GM12878 (cell line): Measurements from ENCODE around the gene TMTC1. TPM values are rescaled to one million over a fixed set of nuclear protein-coding genes. Genes with fewer than 3 reads are reported as not detected.

Source experiments
- ATAC-seq: fragments of 200-7000 bp; cut with Tn5 transposase; 3 replicates; pipeline ENCODE4 v1.9.1; 2020; ENCODE audit warnings: mild to moderate bottlenecking, moderate library complexity
- BruUV-seq: library from RNA; stranded (reverse); fragments of 400-500 nt; replicated peaks from 2 replicates; lab custom pipeline; 2021; lab: Mats Ljungman, UMichigan
- CTCF ChIA-PET: fragments of 300-600 bp; sonication (Branson Sonifier 250); formaldehyde crosslinking; extraction: SDS; loops from one replicate; lab custom pipeline; 2021; ENCODE audit warnings: inconsistent platforms; lab: Yijun Ruan, JAX
- POLR2A ChIA-PET: fragments of 350-600 bp; formaldehyde crosslinking; extraction: SDS; loops from one replicate; lab custom pipeline; 2021; ENCODE audit warnings: inconsistent platforms; lab: Charles Lee
- RAD21 ChIA-PET: fragments of 300-600 bp; sonication (Branson Sonifier 250); formaldehyde crosslinking; loops from one replicate; lab custom pipeline; 2023; ENCODE audit warnings: antibody characterized with exemption; ENCODE audit not compliant: unreplicated experiment; lab: Charles Lee
- SMC1A ChIA-PET: fragments of 300-600 bp; sonication (Branson Sonifier 250); formaldehyde crosslinking; loops from one replicate; lab custom pipeline; 2023; ENCODE audit not compliant: unreplicated experiment, uncharacterized antibody; lab: Charles Lee
- DNase-seq: peaks from one replicate; pipeline ENCODE4 v3.0.0-alpha.2; 2011; ENCODE audit warnings: low read depth, low spot score
- FAIRE-seq: peaks from 3 replicates; lab custom pipeline; 2011; peaks lifted over from hg19 to GRCh38; lab: Jason Lieb, UNC
- H2AFZ ChIP-seq: 2 replicates; pipeline ENCODE4 v1.6.0; 2011; ENCODE audit warnings: low read depth, low read length, control low read depth; ENCODE audit not compliant: control insufficient read depth
- H3K27ac ChIP-seq: 2 replicates; pipeline ENCODE4 v1.5.1; 2011; ENCODE audit warnings: control low read depth; ENCODE audit not compliant: control insufficient read depth, insufficient read depth
- H3K27me3 ChIP-seq, 2 experiments: replicated peaks in 1 of 2; 2 replicates each; pipeline versions ENCODE4 v1.6.0 to v1.6.1; 2011; ENCODE audit warnings: low read length in 1 of 2; ENCODE audit not compliant: control insufficient read depth in 2 of 2, insufficient read depth in 2 of 2
- H3K36me3 ChIP-seq, 2 experiments: 2 replicates each; pipeline ENCODE4 v1.5.1; 2011; ENCODE audit warnings: low read length in 1 of 2; ENCODE audit not compliant: control insufficient read depth in 2 of 2, insufficient read depth in 2 of 2
- H3K4me1 ChIP-seq: 2 replicates; pipeline ENCODE4 v1.6.1; 2011; ENCODE audit warnings: mild to moderate bottlenecking, low read length, moderate library complexity, mixed read lengths; ENCODE audit not compliant: control insufficient read depth, insufficient read depth
- H3K4me2 ChIP-seq: 2 replicates; pipeline ENCODE4 v1.6.0; 2011; ENCODE audit warnings: control low read depth; ENCODE audit not compliant: control insufficient read depth, insufficient read depth
- H3K4me3 ChIP-seq: fragments of 200-600 bp; sonication (generic); 2 replicates; pipeline ENCODE4 v1.5.1; 2016
- H3K79me2 ChIP-seq: 2 replicates; pipeline ENCODE4 v1.6.0; 2011; ENCODE audit warnings: low read length; ENCODE audit not compliant: control insufficient read depth, insufficient read depth
- H3K9ac ChIP-seq: 2 replicates; pipeline ENCODE4 v1.8.0; 2011; ENCODE audit warnings: low read length, control low read depth, mixed read lengths; ENCODE audit not compliant: control insufficient read depth, insufficient read depth
- H3K9me3 ChIP-seq: replicated peaks from 3 replicates; pipeline ENCODE4 v1.5.1; 2011; ENCODE audit warnings: mild to moderate bottlenecking, low read length; ENCODE audit not compliant: control insufficient read depth, insufficient read depth
- H4K20me1 ChIP-seq: 2 replicates; pipeline ENCODE4 v1.6.0; 2011; ENCODE audit not compliant: control insufficient read depth, insufficient read depth
- CEBPB ChIP-seq, 2 experiments: fragments of 150-350 bp in 1 of 2; IDR thresholded peaks; 2 replicates each; pipeline ENCODE4 v1.6.1; 2012 to 2014; ENCODE audit warnings: low read depth in 2 of 2, low read length in 2 of 2, borderline replicate concordance in 1 of 2, inconsistent platforms in 1 of 2
- IRF5 ChIP-seq: fragments of 450-650 bp; IDR thresholded peaks from 2 replicates; pipeline ENCODE4 v1.6.1; 2017; ENCODE audit warnings: borderline replicate concordance
- JUND ChIP-seq: IDR thresholded peaks from 2 replicates; pipeline ENCODE4 v1.6.1; 2012; ENCODE audit warnings: low read depth, mild to moderate bottlenecking, low read length, improper control_type of control experiment, moderate library complexity
- NFXL1 ChIP-seq: fragments of 450-650 bp; IDR thresholded peaks from 2 replicates; pipeline ENCODE4 v1.6.1; 2017; ENCODE audit warnings: antibody characterized with exemption, mild to moderate bottlenecking, borderline replicate concordance
- NR2F1 ChIP-seq: fragments of 450-650 bp; conservative IDR thresholded peaks from 2 replicates; pipeline ENCODE4 v1.6.1; 2017; ENCODE audit warnings: mild to moderate bottlenecking
- SIN3A ChIP-seq: IDR thresholded peaks from 2 replicates; pipeline ENCODE4 v1.6.1; 2012; ENCODE audit warnings: low read depth, low read length, improper control_type of control experiment
- SP1 ChIP-seq: IDR thresholded peaks from one replicate; pipeline ENCODE4 v1.6.1; 2011; ENCODE audit warnings: low read depth, low read length
- TARDBP ChIP-seq: IDR thresholded peaks from 2 replicates; pipeline ENCODE4 v1.6.1; 2016; ENCODE audit warnings: borderline replicate concordance
- YBX1 ChIP-seq: fragments of 450-650 bp; IDR thresholded peaks from 2 replicates; pipeline ENCODE4 v1.6.1; 2016; ENCODE audit warnings: antibody characterized with exemption
- WGBS: methylation state at CpG from one replicate; pipeline ENCODE4 v1.1.6; 2016; ENCODE audit warnings: low lambda C conversion rate; ENCODE audit not compliant: insufficient replicate concordance, insufficient coverage; ENCODE audit errors: missing lambda C conversion rate; 5-methylcytosine and 5-hydroxymethylcytosine counted together
- in situ Hi-C: fragments of 300-500 bp; cut with MboI; formaldehyde crosslinking; loops from 9 replicates; pipeline ENCODE4 v1.14.3; 2018; ENCODE audit warnings: mixed read lengths
- intact Hi-C: fragments of 100-400 bp; cut with micrococcal nuclease; formaldehyde crosslinking; loops from one replicate; pipeline ENCODE4 v1.14.2; 2022; ENCODE audit not compliant: unreplicated experiment
- polyA plus RNA-seq, 11 experiments: library from polyadenylated mRNA; depleted of rRNA in 4 of 11; unstranded in 6 of 11; stranded (reverse) in 5 of 11; fragments of >200 nt; fragmentation: Nextera tagmentation in 4 of 11; fragmentation: Illumina TruSeq in 1 of 11; extraction: Ambion mirVana in 4 of 11; extraction: Trizol in 1 of 11; gene quantifications; 1 replicate in 1 of 11; 2 replicates in 10 of 11; pipeline versions ENCODE4 v1.2.1 to v1.2.3, GENCODE V29; 2011 to 2016; ENCODE audit warnings: inconsistent platforms in 2 of 11, missing spikeins in 2 of 11, low read depth in 1 of 11
- total RNA-seq, 4 experiments: library from RNA; depleted of rRNA in 3 of 4; stranded (reverse); fragments of >200 nt in 3 of 4; fragmentation: Illumina TruSeq in 1 of 4; extraction: Trizol in 1 of 4; gene quantifications; 2 replicates each; pipeline versions ENCODE4 v1.2.1 to v1.2.3, GENCODE V29; 2013 to 2021
- TF ChIP-seq, protein P1 (sequence below): fragments of 450-650 bp; IDR thresholded peaks from 2 replicates; pipeline ENCODE4 v1.6.1; 2017; ENCODE audit warnings: antibody characterized with exemption, mild to moderate bottlenecking, moderate library complexity
- TF ChIP-seq, protein P2 (sequence below): IDR thresholded peaks from 2 replicates; pipeline ENCODE4 v1.6.1; 2012; ENCODE audit warnings: low read depth, low read length, improper control_type of control experiment

TMTC1 gene
- total and polyA plus RNA-seq, 10 of the 15 experiments (the other 5 are each of a cell fraction or from before 2014, with no cell fraction given): 0.10 to 20.9 (median 0.57) TPM

DNA sequence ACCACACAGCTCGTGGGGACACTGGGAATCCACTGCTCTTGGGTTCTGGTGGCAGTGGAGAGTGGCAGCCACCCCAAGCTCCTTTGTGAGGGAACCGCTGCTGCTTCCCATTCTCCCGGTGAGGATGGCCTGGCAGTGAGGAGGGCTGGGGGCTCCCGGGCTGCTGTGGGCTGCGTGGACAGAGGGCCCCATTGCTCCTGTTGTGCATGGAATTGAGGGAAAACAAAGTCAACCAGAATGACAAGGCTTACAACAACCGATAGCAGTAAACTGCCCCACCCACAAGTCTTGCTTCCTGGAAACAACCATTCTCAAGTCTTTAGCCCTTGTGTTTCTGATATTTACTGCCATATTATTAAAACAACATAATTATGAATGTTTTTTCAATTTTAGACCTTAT, 32.1 kb downstream of the TMTC1 start:
- no peaks in the 10 kb centered on the region for H3K79me2 ChIP-seq
- H3K9me3 ChIP-seq: no peaks in the 10 kb centered on the region; the same call in 2 of the 3 replicates
- no peak overlapping the region for H3K4me3 ChIP-seq
- ATAC-seq: no peak
- BruUV-seq: no TSS peak
- no peak for DNase-seq
- RAD21 ChIA-PET: interaction anchor here (1.3 to 2.3 kb wide), 4 partner anchors 13 to 96 kb away, joined by 3 to 28 read pairs (median 8); partner anchors contain the start of gene TMTC1
- H3K4me2 ChIP-seq: no peak overlapping the region
- H3K4me1 ChIP-seq: peaks cover 9% of the 10 kb centered on the region
- no peak for TF ChIP-seq SP1
- TF ChIP-seq SIN3A: no peak
- no peak for TF ChIP-seq NFXL1
- no peak for TF ChIP-seq JUND
- no peak for TF ChIP-seq CEBPB (IDR thresholded peaks at IDR 0.05; ENCODE audit: borderline replicate concordance in 1 of 2, low read depth in 2 of 2, low read length in 2 of 2)
- TF ChIP-seq, protein P1, sequence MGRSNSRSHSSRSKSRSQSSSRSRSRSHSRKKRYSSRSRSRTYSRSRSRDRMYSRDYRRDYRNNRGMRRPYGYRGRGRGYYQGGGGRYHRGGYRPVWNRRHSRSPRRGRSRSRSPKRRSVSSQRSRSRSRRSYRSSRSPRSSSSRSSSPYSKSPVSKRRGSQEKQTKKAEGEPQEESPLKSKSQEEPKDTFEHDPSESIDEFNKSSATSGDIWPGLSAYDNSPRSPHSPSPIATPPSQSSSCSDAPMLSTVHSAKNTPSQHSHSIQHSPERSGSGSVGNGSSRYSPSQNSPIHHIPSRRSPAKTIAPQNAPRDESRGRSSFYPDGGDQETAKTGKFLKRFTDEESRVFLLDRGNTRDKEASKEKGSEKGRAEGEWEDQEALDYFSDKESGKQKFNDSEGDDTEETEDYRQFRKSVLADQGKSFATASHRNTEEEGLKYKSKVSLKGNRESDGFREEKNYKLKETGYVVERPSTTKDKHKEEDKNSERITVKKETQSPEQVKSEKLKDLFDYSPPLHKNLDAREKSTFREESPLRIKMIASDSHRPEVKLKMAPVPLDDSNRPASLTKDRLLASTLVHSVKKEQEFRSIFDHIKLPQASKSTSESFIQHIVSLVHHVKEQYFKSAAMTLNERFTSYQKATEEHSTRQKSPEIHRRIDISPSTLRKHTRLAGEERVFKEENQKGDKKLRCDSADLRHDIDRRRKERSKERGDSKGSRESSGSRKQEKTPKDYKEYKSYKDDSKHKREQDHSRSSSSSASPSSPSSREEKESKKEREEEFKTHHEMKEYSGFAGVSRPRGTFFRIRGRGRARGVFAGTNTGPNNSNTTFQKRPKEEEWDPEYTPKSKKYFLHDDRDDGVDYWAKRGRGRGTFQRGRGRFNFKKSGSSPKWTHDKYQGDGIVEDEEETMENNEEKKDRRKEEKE: no peak
- TF ChIP-seq IRF5: no peak
- TF ChIP-seq YBX1: no peak
- TF ChIP-seq TARDBP: no peak
- TF ChIP-seq, protein P2, sequence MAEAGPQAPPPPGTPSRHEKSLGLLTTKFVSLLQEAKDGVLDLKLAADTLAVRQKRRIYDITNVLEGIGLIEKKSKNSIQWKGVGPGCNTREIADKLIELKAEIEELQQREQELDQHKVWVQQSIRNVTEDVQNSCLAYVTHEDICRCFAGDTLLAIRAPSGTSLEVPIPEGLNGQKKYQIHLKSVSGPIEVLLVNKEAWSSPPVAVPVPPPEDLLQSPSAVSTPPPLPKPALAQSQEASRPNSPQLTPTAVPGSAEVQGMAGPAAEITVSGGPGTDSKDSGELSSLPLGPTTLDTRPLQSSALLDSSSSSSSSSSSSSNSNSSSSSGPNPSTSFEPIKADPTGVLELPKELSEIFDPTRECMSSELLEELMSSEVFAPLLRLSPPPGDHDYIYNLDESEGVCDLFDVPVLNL: no peak
- TF ChIP-seq NR2F1: no peak
- WGBS: 54% methylated on average over 6 of the region's 6 CpGs
- H3K36me3 ChIP-seq: no peaks in the 10 kb centered on the region
- no peak overlapping the region for H3K27ac ChIP-seq
- H3K27me3 ChIP-seq: no peaks in the 10 kb centered on the region
- in situ Hi-C loops (no loop called here), intact Hi-C loops (loop anchor here (2.0 kb wide), 3 partner anchors 29 to 69 kb away; no protein-coding TSS in a partner anchor)
- FAIRE-seq: no peak
- no peak overlapping the region for H2AFZ ChIP-seq
- CTCF ChIA-PET: interaction anchor here (0.7 to 1.8 kb wide), 2 partner anchors 77 to 199 kb away, joined by 3 to 4 read pairs; no protein-coding TSS in a partner anchor
- POLR2A ChIA-PET: interaction anchor here (1.9 kb wide), 1 partner anchor 10 kb away, joined by 4 read pairs; no protein-coding TSS in a partner anchor
- SMC1A ChIA-PET: interaction anchor here (1.1 to 2.9 kb wide), 9 partner anchors 14 to 61 kb away, joined by 3 to 7 read pairs (median 4); no protein-coding TSS in a partner anchor
- no peak overlapping the region for H3K9ac ChIP-seq
- H4K20me1 ChIP-seq: no peaks in the 10 kb centered on the region
